Right atrium auricular region (tissue), 2 donors: ENCODE measurements around the gene KCTD17. TPM values are rescaled to one million over a fixed set of nuclear protein-coding genes. Genes with fewer than 3 reads are reported as not detected.

Experiments used
- DNase-seq: peaks from one replicate; pipeline ENCODE4 v3.0.0-alpha.2; 2019; ENCODE audit warnings: low spot score
- H3K27ac ChIP-seq, 2 donors: fragments of 200-600 bp; sonication (generic); 1 replicate in 1 of 2; 2 replicates in 1 of 2; pipeline ENCODE4 v1.5.1; 2016 to 2019
- H3K27me3 ChIP-seq, 2 donors: fragments of 200-600 bp; sonication (generic); one replicate each; pipeline versions ENCODE4 v1.5.1 to v1.6.0; 2017 to 2019
- H3K36me3 ChIP-seq: fragments of 200-600 bp; sonication (generic); one replicate; pipeline ENCODE4 v1.5.1; 2016
- H3K4me1 ChIP-seq, 2 donors: fragments of 200-600 bp; sonication (generic); one replicate each; pipeline versions ENCODE4 v1.5.1 to v1.6.0; 2017 to 2019
- H3K4me3 ChIP-seq, 2 donors: fragments of 200-600 bp; sonication (generic); 1 replicate in 1 of 2; 2 replicates in 1 of 2; pipeline ENCODE4 v1.5.1; 2017 to 2019; ENCODE audit warnings: mild to moderate bottlenecking in 1 of 2, moderate library complexity in 1 of 2
- H3K9me3 ChIP-seq, 2 donors: fragments of 200-600 bp; sonication (generic); one replicate each; pipeline ENCODE4 v1.5.1; 2019
- CTCF ChIP-seq, 2 donors: fragments of 200-600 bp; sonication (generic); IDR thresholded peaks; one replicate each; pipeline ENCODE4 v1.5.1; 2019; ENCODE audit warnings: antibody characterized with exemption in 2 of 2
- total RNA-seq, 2 donors: library from RNA; depleted of rRNA; stranded (reverse); fragments of >200 nt; gene quantifications; one replicate each; pipeline ENCODE4 v1.1.0, GENCODE V29; 2016

Gene KCTD17
- total RNA-seq, 2 donors from 2014 or later: 44.9 to 54.8 TPM

- H3K36me3 ChIP-seq: no peaks in the 10 kb centered on the region
- no peak for TF ChIP-seq CTCF (IDR thresholded peaks at IDR 0.05)
- no peaks in the 10 kb centered on the region for H3K9me3 ChIP-seq
- H3K4me1 ChIP-seq: no peaks in the 10 kb centered on the region
- no peak overlapping the region for H3K4me3 ChIP-seq
- no peak for DNase-seq
- no peak overlapping the region for H3K27ac ChIP-seq
- H3K27me3 ChIP-seq: no peaks in the 10 kb centered on the region
These were observed 37.3 kb downstream of the KCTD17 start for GRCh38 chr22:37088750-37089408.

GRCh38 chr22:37089434-37089833 lies 37.9 kb downstream of the KCTD17 start:
- H3K27me3 ChIP-seq: no peaks in the 10 kb centered on the region
- H3K27ac ChIP-seq: no peak overlapping the region
- no peak overlapping the region for H3K4me3 ChIP-seq
- DNase-seq: no peak
- no peaks in the 10 kb centered on the region for H3K4me1 ChIP-seq
- H3K36me3 ChIP-seq: no peaks in the 10 kb centered on the region
- TF ChIP-seq CTCF (IDR thresholded peaks at IDR 0.05): no peak
- no peaks in the 10 kb centered on the region for H3K9me3 ChIP-seq

- no peak for DNase-seq
- no peak overlapping the region for H3K4me3 ChIP-seq
- TF ChIP-seq CTCF (IDR thresholded peaks at IDR 0.05): no peak
- no peaks in the 10 kb centered on the region for H3K9me3 ChIP-seq
- no peaks in the 10 kb centered on the region for H3K4me1 ChIP-seq
- no peaks in the 10 kb centered on the region for H3K36me3 ChIP-seq
- H3K27me3 ChIP-seq: no peaks in the 10 kb centered on the region
- no peak overlapping the region for H3K27ac ChIP-seq
These were observed 39.6 kb downstream of the KCTD17 start for GRCh38 chr22:37090920-37091695.

- Histone ChIP-seq H3K27me3 (no peaks in the 10 kb centered on the region), H3K36me3 (no peaks in the 10 kb centered on the region), H3K27ac (no peak overlapping the region), H3K4me1 (no peaks in the 10 kb centered on the region), H3K4me3 (no peak overlapping the region), H3K9me3 (no peaks in the 10 kb centered on the region)
- no peak for DNase-seq
- no peak for TF ChIP-seq CTCF (IDR thresholded peaks at IDR 0.05)
These were observed 40.5 kb downstream of the KCTD17 start for GRCh38 chr22:37091994-37092393.

GRCh38 chr22:37092997-37093396 lies 41.5 kb downstream of the KCTD17 start:
- no peaks in the 10 kb centered on the region for H3K4me1 ChIP-seq
- TF ChIP-seq CTCF (IDR thresholded peaks at IDR 0.05): no peak
- no peaks in the 10 kb centered on the region for H3K27me3 ChIP-seq
- H3K9me3 ChIP-seq: no peaks in the 10 kb centered on the region
- no peak overlapping the region for H3K27ac ChIP-seq
- H3K4me3 ChIP-seq: no peak overlapping the region
- DNase-seq: no peak
- no peaks in the 10 kb centered on the region for H3K36me3 ChIP-seq
